Lower leg skin (tissue), 3 donors: ENCODE results near the gene TNFAIP8L1.

Experiments used
- CTCF ChIP-seq, 3 donors: fragments of 450-650 bp; IDR thresholded peaks; one replicate each; pipeline ENCODE4 v1.5.1; 2016; ENCODE audit warnings: antibody characterized with exemption in 3 of 3, mild to moderate bottlenecking in 3 of 3, moderate library complexity in 2 of 3
- POLR2A ChIP-seq, 2 donors: fragments of 450-650 bp; IDR thresholded peaks; one replicate each; pipeline ENCODE4 v1.6.1; 2016 to 2017; ENCODE audit warnings: antibody characterized with exemption in 2 of 2, mild to moderate bottlenecking in 1 of 2, moderate library complexity in 1 of 2

DNA sequence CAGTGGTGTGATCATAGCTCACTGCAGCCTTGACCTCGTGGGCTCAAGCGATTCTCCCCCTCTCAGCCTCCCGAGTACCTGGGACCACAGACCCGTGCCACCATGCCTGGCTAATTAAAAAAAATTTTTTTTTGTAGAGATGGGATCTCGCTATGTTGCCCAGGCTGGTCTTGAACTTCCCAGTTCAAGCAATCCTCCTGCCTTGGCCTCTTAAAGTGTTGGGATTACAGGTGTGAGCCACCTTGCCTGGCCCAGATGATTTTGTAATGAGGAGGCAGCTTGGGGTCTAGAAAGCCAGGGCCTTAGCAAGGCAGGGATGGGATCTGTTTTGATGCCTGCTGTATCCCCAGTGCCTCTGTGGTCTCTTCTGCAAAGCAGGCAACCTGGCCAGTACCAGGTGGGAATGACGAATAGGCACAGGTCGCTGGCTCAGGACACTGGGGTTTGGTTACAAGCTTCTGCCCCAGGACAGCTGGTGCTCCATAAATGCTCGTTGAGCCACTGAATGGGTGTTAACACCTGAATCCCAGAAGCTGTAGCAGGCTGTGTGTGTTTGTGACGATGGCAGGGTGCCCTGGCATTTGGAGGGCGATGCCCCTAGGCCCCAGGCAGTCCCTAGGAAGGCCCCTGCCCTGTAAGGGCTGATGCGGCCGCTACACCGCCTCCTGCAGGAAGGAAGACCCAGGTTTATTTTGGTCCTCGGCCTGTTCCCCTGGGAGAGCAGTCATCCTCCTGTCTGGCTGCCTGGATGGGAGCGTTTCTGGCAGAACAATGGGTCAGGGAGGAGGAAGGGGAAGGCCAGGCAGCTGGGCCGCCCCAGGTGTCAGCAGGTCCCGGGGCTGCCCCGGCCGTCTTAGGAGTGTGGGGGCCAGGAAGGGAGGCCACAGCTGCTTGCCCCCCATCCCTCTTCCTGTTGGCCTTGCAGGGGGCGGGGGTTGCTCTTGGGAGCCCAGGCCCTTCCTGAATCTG, 8.6 kb downstream of the TNFAIP8L1 start:
- TF ChIP-seq CTCF (IDR thresholded peaks at IDR 0.05) (no peak), POLR2A (IDR thresholded peaks at IDR 0.05) (no peak)
